ENCODE data around the gene TTC32.
A peak's percentile ranks its signal among the peaks of the same experiment; 100 is the strongest.

Gene TTC32

GRCh38 chr2:19916385-19916950 is 14.7 kb upstream of the TTC32 start:
- Mint-ChIP-seq H3K27ac (no peak overlapping the region), H3K4me3 (no peak overlapping the region), H3K27me3 (no peaks in the 10 kb centered on the region), H3K4me1 (peaks cover 0 to 2% of the 10 kb centered on the region in 2 donors), H3K9me3 (no peaks in the 10 kb centered on the region), H3K36me3 (peaks cover 45 to 58% of the 10 kb centered on the region in 2 donors)
- DNase-seq (no peak), ATAC-seq (replicated peaks) (no peak)

- Mint-ChIP-seq H3K4me3 (no peak overlapping the region), H3K36me3 (peaks cover 36 to 50% of the 10 kb centered on the region in 2 donors), H3K27ac (no peak overlapping the region), H3K27me3 (no peaks in the 10 kb centered on the region), H3K9me3 (no peaks in the 10 kb centered on the region), H3K4me1 (peaks cover 0 to 2% of the 10 kb centered on the region in 2 donors)
- DNase-seq (no peak), ATAC-seq (replicated peaks) (no peak)
These were observed 12.6 kb upstream of the TTC32 start for GRCh38 chr2:19914266-19914975.

- ATAC-seq (replicated peaks) (no peak), DNase-seq (no peak)
- H3K4me3 Mint-ChIP-seq, result no peak overlapping the region
- peaks cover 20 to 31% of the 10 kb centered on the region in 2 donors for H3K36me3 Mint-ChIP-seq
- H3K4me1 Mint-ChIP-seq, result no peaks in the 10 kb centered on the region
- no peaks in the 10 kb centered on the region for H3K27me3 Mint-ChIP-seq
- no peaks in the 10 kb centered on the region for H3K9me3 Mint-ChIP-seq
- no peak overlapping the region for H3K27ac Mint-ChIP-seq
These were observed 10.2 kb upstream of the TTC32 start for GRCh38 chr2:19911808-19912509.

GRCh38 chr2:19902216-19902740 is 495 bp upstream of the TTC32 start:
- DNase-seq (no peak), ATAC-seq (replicated peaks) (no peak)
- Mint-ChIP-seq H3K27ac (peak overlapping the region; percentile 99), H3K36me3 (peaks cover 4 to 17% of the 10 kb centered on the region in 2 donors), H3K4me1 (peaks cover 15 to 38% of the 10 kb centered on the region in 2 donors), H3K27me3 (peaks cover 0 to 7% of the 10 kb centered on the region in 2 donors), H3K9me3 (peaks cover 0 to 6% of the 10 kb centered on the region in 2 donors), H3K4me3 (peak overlapping the region; percentile 87 to 97)

GRCh38 chr2:19900931-19901441 is 797 bp downstream of the TTC32 start:
- DNase-seq (no peak), ATAC-seq (replicated peaks) (peak; percentile 11 to 21)
- H3K36me3 Mint-ChIP-seq, result peaks cover 4 to 18% of the 10 kb centered on the region in 2 donors
- peak overlapping the region; percentile 87 to 97 for H3K4me3 Mint-ChIP-seq
- peaks cover 15 to 38% of the 10 kb centered on the region in 2 donors for H3K4me1 Mint-ChIP-seq
- peak overlapping the region; percentile 99 for H3K27ac Mint-ChIP-seq
- peaks cover 0 to 7% of the 10 kb centered on the region in 2 donors for H3K27me3 Mint-ChIP-seq
- H3K9me3 Mint-ChIP-seq, result peaks cover 0 to 6% of the 10 kb centered on the region in 2 donors

- DNase-seq (no peak), ATAC-seq (replicated peaks) (no peak)
These were observed 1.5 kb downstream of the TTC32 start for GRCh38 chr2:19899985-19900930.

GRCh38 chr2:19898592-19899329 is 3.0 kb downstream of the TTC32 start:
- Mint-ChIP-seq H3K27me3 (peaks cover 0 to 3% of the 10 kb centered on the region in 2 donors), H3K27ac (no peak overlapping the region), H3K9me3 (no peaks in the 10 kb centered on the region), H3K4me3 (no peak overlapping the region), H3K36me3 (peaks cover 6 to 20% of the 10 kb centered on the region in 2 donors), H3K4me1 (peaks cover 19 to 37% of the 10 kb centered on the region in 2 donors)
- ATAC-seq (replicated peaks) (no peak), DNase-seq (no peak)

More at GRCh38 chr2:19899985-19900930, 1.5 kb downstream of the TTC32 start:
- Mint-ChIP-seq H3K4me3 (peak overlapping the region; percentile 87 to 97), H3K27me3 (peaks cover 0 to 7% of the 10 kb centered on the region in 2 donors), H3K36me3 (peaks cover 4 to 21% of the 10 kb centered on the region in 2 donors), H3K27ac (peak overlapping the region; percentile 99), H3K9me3 (peaks cover 0 to 6% of the 10 kb centered on the region in 2 donors), H3K4me1 (peaks cover 15 to 38% of the 10 kb centered on the region in 2 donors)

- DNase-seq, result no peak
These were observed 4.0 kb downstream of the TTC32 start for GRCh38 chr2:19897623-19898245.

GRCh38 chr2:19895535-19895934 is 6.2 kb downstream of the TTC32 start:
- no peaks in the 10 kb centered on the region for H3K27me3 Mint-ChIP-seq
- no peak overlapping the region for H3K27ac Mint-ChIP-seq
- peaks cover 15 to 24% of the 10 kb centered on the region in 2 donors for H3K36me3 Mint-ChIP-seq
- no peak for DNase-seq
- H3K4me3 Mint-ChIP-seq, result no peak overlapping the region
- H3K9me3 Mint-ChIP-seq, result peaks cover 0 to 4% of the 10 kb centered on the region in 2 donors
- no peak for ATAC-seq (replicated peaks)
- peaks cover 18 to 49% of the 10 kb centered on the region in 2 donors for H3K4me1 Mint-ChIP-seq

More at GRCh38 chr2:19897623-19898245, 4.0 kb downstream of the TTC32 start:
- no peaks in the 10 kb centered on the region for H3K9me3 Mint-ChIP-seq
- peak overlapping the region; percentile 27 for H3K27ac Mint-ChIP-seq
- ATAC-seq (replicated peaks), result no peak
- H3K36me3 Mint-ChIP-seq, result peaks cover 10 to 20% of the 10 kb centered on the region in 2 donors
- H3K4me1 Mint-ChIP-seq, result peaks cover 16 to 42% of the 10 kb centered on the region in 2 donors
- H3K27me3 Mint-ChIP-seq, result no peaks in the 10 kb centered on the region
- peak overlapping the region in 1 of 2 donors; percentile 14 for H3K4me3 Mint-ChIP-seq

GRCh38 chr2:19894134-19894792 is 7.5 kb downstream of the TTC32 start:
- DNase-seq (no peak), ATAC-seq (replicated peaks) (no peak)
- Mint-ChIP-seq H3K4me3 (no peak overlapping the region), H3K27me3 (no peaks in the 10 kb centered on the region), H3K36me3 (peaks cover 17 to 24% of the 10 kb centered on the region in 2 donors), H3K27ac (no peak overlapping the region), H3K9me3 (peaks cover 0 to 4% of the 10 kb centered on the region in 2 donors), H3K4me1 (peaks cover 14 to 41% of the 10 kb centered on the region in 2 donors)

- no peak for DNase-seq
- Mint-ChIP-seq H3K27me3 (no peaks in the 10 kb centered on the region), H3K27ac (no peak overlapping the region), H3K4me1 (peaks cover 14 to 36% of the 10 kb centered on the region in 2 donors), H3K36me3 (peaks cover 17 to 24% of the 10 kb centered on the region in 2 donors), H3K4me3 (no peak overlapping the region), H3K9me3 (peaks cover 0 to 4% of the 10 kb centered on the region in 2 donors)
- peak in 1 of 2 donors; percentile 22 for ATAC-seq (replicated peaks)
These were observed 8.2 kb downstream of the TTC32 start for GRCh38 chr2:19893520-19894133.
